DND-41 (cell line): ENCODE data around the gene COL23A1.

Experiments used
- ATAC-seq: fragments of 200-7000 bp; cut with Tn5 transposase; 3 replicates; pipeline ENCODE4 v1.9.1; 2021; ENCODE audit warnings: low read depth; ENCODE audit not compliant: insufficient read depth
- DNase-seq: peaks from one replicate; pipeline ENCODE4 v3.0.0-alpha.2; 2020
- H2AFZ ChIP-seq: 2 replicates; pipeline ENCODE4 v1.6.0; 2012; ENCODE audit warnings: low read depth, low read length
- H3K27ac ChIP-seq: 2 replicates; pipeline ENCODE4 v1.5.1; 2012; ENCODE audit warnings: low read length, inconsistent platforms
- H3K27me3 ChIP-seq: fragments of 200-600 bp; sonication (generic); 2 replicates; pipeline ENCODE4 v1.6.0; 2012; ENCODE audit warnings: low read length, mild to moderate bottlenecking, inconsistent platforms; ENCODE audit not compliant: insufficient read depth, poor library complexity
- H3K36me3 ChIP-seq: 2 replicates; pipeline ENCODE4 v1.5.1; 2012; ENCODE audit warnings: low read length, inconsistent platforms; ENCODE audit not compliant: insufficient read depth
- H3K4me1 ChIP-seq: 2 replicates; pipeline ENCODE4 v1.5.1; 2012; ENCODE audit warnings: mild to moderate bottlenecking, low read length; ENCODE audit not compliant: insufficient read depth
- H3K4me2 ChIP-seq: 2 replicates; pipeline ENCODE4 v1.6.0; 2012; ENCODE audit warnings: mild to moderate bottlenecking, moderate library complexity, low read length, inconsistent platforms; ENCODE audit not compliant: insufficient read depth
- H3K4me3 ChIP-seq, 2 experiments: fragments of 200-600 bp in 1 of 2; shearing (Covaris generic) in 1 of 2; 2 replicates each; pipeline ENCODE4 v1.5.1; 2012 to 2016; ENCODE audit warnings: inconsistent platforms in 2 of 2, low read length in 2 of 2, mild to moderate bottlenecking in 2 of 2, low read depth in 1 of 2, moderate library complexity in 1 of 2
- H3K79me2 ChIP-seq: 2 replicates; pipeline ENCODE4 v1.6.0; 2012; ENCODE audit warnings: low read length, inconsistent platforms; ENCODE audit not compliant: insufficient read depth
- H3K9ac ChIP-seq: 2 replicates; pipeline ENCODE4 v1.6.0; 2012; ENCODE audit warnings: low read depth, mild to moderate bottlenecking, inconsistent platforms, low read length, moderate library complexity
- H3K9me3 ChIP-seq: 2 replicates; pipeline ENCODE4 v1.5.1; 2012; ENCODE audit warnings: low read length, moderate library complexity, mild to moderate bottlenecking, inconsistent platforms; ENCODE audit not compliant: insufficient read depth, severe bottlenecking
- H4K20me1 ChIP-seq: 2 replicates; pipeline ENCODE4 v1.6.0; 2012; ENCODE audit warnings: low read length; ENCODE audit not compliant: insufficient read depth
- EZH2 ChIP-seq: IDR thresholded peaks from 3 replicates; pipeline ENCODE4 v1.6.1; 2012; ENCODE audit warnings: borderline replicate concordance, low read depth, mild to moderate bottlenecking, moderate library complexity, low read length, inconsistent platforms; ENCODE audit not compliant: severe bottlenecking
- TF ChIP-seq, protein P1 (sequence below): IDR thresholded peaks from 2 replicates; pipeline ENCODE4 v1.5.1; 2012; ENCODE audit warnings: borderline replicate concordance, low read length, moderate library complexity, mild to moderate bottlenecking; ENCODE audit not compliant: poor library complexity, severe bottlenecking; ENCODE audit errors: extremely low read depth

The COL23A1 gene

GRCh38 chr5:178216779-178217178 is 373.4 kb downstream of the COL23A1 start:
- Histone ChIP-seq H3K9ac (no peak overlapping the region), H3K79me2 (peaks cover 17% of the 10 kb centered on the region; the same call in 1 of the 2 replicates), H2AFZ (no peak overlapping the region), H3K4me2 (no peak overlapping the region), H3K27me3 (no peaks in the 10 kb centered on the region), H4K20me1 (peaks cover 50% of the 10 kb centered on the region), H3K27ac (no peak overlapping the region), H3K36me3 (peaks cover 82% of the 10 kb centered on the region), H3K9me3 (no peaks in the 10 kb centered on the region), H3K4me3 (no peak overlapping the region), H3K4me1 (no peaks in the 10 kb centered on the region)
- TF ChIP-seq, protein P1, sequence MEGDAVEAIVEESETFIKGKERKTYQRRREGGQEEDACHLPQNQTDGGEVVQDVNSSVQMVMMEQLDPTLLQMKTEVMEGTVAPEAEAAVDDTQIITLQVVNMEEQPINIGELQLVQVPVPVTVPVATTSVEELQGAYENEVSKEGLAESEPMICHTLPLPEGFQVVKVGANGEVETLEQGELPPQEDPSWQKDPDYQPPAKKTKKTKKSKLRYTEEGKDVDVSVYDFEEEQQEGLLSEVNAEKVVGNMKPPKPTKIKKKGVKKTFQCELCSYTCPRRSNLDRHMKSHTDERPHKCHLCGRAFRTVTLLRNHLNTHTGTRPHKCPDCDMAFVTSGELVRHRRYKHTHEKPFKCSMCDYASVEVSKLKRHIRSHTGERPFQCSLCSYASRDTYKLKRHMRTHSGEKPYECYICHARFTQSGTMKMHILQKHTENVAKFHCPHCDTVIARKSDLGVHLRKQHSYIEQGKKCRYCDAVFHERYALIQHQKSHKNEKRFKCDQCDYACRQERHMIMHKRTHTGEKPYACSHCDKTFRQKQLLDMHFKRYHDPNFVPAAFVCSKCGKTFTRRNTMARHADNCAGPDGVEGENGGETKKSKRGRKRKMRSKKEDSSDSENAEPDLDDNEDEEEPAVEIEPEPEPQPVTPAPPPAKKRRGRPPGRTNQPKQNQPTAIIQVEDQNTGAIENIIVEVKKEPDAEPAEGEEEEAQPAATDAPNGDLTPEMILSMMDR = no peak
- TF ChIP-seq EZH2 = no peak
- ATAC-seq (no peak), DNase-seq (no peak)

GRCh38 chr5:178216088-178216534 is 374.1 kb downstream of the COL23A1 start:
- Histone ChIP-seq H4K20me1 (peaks cover 57% of the 10 kb centered on the region), H3K79me2 (peaks cover 22% of the 10 kb centered on the region; the same call in 1 of the 2 replicates), H3K4me2 (no peak overlapping the region), H3K9me3 (no peaks in the 10 kb centered on the region), H2AFZ (no peak overlapping the region), H3K4me1 (no peaks in the 10 kb centered on the region), H3K27ac (no peak overlapping the region), H3K27me3 (no peaks in the 10 kb centered on the region), H3K9ac (no peak overlapping the region), H3K4me3 (no peak overlapping the region), H3K36me3 (peaks cover 83% of the 10 kb centered on the region)
- no peak for ATAC-seq
- TF ChIP-seq EZH2 = no peak
- TF ChIP-seq, protein P1 = no peak
- no peak for DNase-seq

- no peak overlapping the region for H3K4me2 ChIP-seq
- H3K9ac ChIP-seq = no peak overlapping the region
- no peaks in the 10 kb centered on the region for H3K4me1 ChIP-seq
- no peak for TF ChIP-seq EZH2
- TF ChIP-seq, protein P1 = no peak
- peak overlapping the region; percentile 3; the same call in 1 of the 2 replicates for H3K27ac ChIP-seq
- H3K4me3 ChIP-seq = no peak overlapping the region
- H3K36me3 ChIP-seq = peaks cover 86% of the 10 kb centered on the region
- peaks cover 28% of the 10 kb centered on the region; the same call in 1 of the 2 replicates for H3K79me2 ChIP-seq
- peaks cover 62% of the 10 kb centered on the region for H4K20me1 ChIP-seq
- H3K9me3 ChIP-seq = no peaks in the 10 kb centered on the region
- DNase-seq (no peak), ATAC-seq (no peak)
- no peaks in the 10 kb centered on the region for H3K27me3 ChIP-seq
- H2AFZ ChIP-seq = no peak overlapping the region
These were observed 374.8 kb downstream of the COL23A1 start for GRCh38 chr5:178215280-178216002.
